Liver (tissue), 3 donors: ENCODE measurements around the gene CBY2.

Experiments used
- ATF3 ChIP-seq: IDR thresholded peaks from 2 replicates; pipeline ENCODE4 v1.6.1; 2016; ENCODE audit warnings: antibody characterized with exemption
- EGR1 ChIP-seq, 2 donors: IDR thresholded peaks; 2 replicates each; pipeline ENCODE4 v1.6.1; 2016 to 2018; ENCODE audit warnings: antibody characterized with exemption in 2 of 2, low read depth in 2 of 2
- FOXA1 ChIP-seq: IDR thresholded peaks from 2 replicates; pipeline ENCODE4 v1.6.1; 2016; ENCODE audit warnings: antibody characterized with exemption
- GABPA ChIP-seq, 2 donors: IDR thresholded peaks in 1 of 2; conservative IDR thresholded peaks in 1 of 2; 2 replicates each; pipeline ENCODE4 v1.6.1; 2016; ENCODE audit warnings: antibody characterized with exemption in 2 of 2, mild to moderate bottlenecking in 1 of 2, moderate library complexity in 1 of 2
- REST ChIP-seq: IDR thresholded peaks from 2 replicates; pipeline ENCODE4 v1.6.1; 2016; ENCODE audit warnings: antibody characterized with exemption, mild to moderate bottlenecking
- RXRA ChIP-seq, 2 donors: IDR thresholded peaks; 2 replicates each; pipeline ENCODE4 v1.6.1; 2017 to 2018; ENCODE audit warnings: antibody characterized with exemption in 2 of 2, mild to moderate bottlenecking in 1 of 2
- SP1 ChIP-seq: IDR thresholded peaks from 2 replicates; pipeline ENCODE4 v1.6.1; 2018; ENCODE audit warnings: antibody characterized with exemption, mild to moderate bottlenecking
- TF ChIP-seq, protein P1 (sequence below): fragments of 150-350 bp; IDR thresholded peaks from 2 replicates; pipeline ENCODE4 v1.5.1; 2017; ENCODE audit warnings: improper control_type of control experiment, low read depth, low read length; ENCODE audit not compliant: missing input control
- TF ChIP-seq, protein P2 (sequence below): IDR thresholded peaks from 2 replicates; pipeline ENCODE4 v1.6.1; 2016; ENCODE audit warnings: antibody characterized with exemption
- donor health status: healthy.
- donor health status: healthy.

- no peak for TF ChIP-seq FOXA1
- TF ChIP-seq, protein P1, sequence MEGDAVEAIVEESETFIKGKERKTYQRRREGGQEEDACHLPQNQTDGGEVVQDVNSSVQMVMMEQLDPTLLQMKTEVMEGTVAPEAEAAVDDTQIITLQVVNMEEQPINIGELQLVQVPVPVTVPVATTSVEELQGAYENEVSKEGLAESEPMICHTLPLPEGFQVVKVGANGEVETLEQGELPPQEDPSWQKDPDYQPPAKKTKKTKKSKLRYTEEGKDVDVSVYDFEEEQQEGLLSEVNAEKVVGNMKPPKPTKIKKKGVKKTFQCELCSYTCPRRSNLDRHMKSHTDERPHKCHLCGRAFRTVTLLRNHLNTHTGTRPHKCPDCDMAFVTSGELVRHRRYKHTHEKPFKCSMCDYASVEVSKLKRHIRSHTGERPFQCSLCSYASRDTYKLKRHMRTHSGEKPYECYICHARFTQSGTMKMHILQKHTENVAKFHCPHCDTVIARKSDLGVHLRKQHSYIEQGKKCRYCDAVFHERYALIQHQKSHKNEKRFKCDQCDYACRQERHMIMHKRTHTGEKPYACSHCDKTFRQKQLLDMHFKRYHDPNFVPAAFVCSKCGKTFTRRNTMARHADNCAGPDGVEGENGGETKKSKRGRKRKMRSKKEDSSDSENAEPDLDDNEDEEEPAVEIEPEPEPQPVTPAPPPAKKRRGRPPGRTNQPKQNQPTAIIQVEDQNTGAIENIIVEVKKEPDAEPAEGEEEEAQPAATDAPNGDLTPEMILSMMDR, result no peak
- TF ChIP-seq SP1, result no peak
- no peak for TF ChIP-seq ATF3
- TF ChIP-seq EGR1 (IDR thresholded peaks at IDR 0.05; ENCODE audit: low read depth in 2 of 2), result no peak
- no peak for TF ChIP-seq RXRA (IDR thresholded peaks at IDR 0.05)
- TF ChIP-seq, protein P2, sequence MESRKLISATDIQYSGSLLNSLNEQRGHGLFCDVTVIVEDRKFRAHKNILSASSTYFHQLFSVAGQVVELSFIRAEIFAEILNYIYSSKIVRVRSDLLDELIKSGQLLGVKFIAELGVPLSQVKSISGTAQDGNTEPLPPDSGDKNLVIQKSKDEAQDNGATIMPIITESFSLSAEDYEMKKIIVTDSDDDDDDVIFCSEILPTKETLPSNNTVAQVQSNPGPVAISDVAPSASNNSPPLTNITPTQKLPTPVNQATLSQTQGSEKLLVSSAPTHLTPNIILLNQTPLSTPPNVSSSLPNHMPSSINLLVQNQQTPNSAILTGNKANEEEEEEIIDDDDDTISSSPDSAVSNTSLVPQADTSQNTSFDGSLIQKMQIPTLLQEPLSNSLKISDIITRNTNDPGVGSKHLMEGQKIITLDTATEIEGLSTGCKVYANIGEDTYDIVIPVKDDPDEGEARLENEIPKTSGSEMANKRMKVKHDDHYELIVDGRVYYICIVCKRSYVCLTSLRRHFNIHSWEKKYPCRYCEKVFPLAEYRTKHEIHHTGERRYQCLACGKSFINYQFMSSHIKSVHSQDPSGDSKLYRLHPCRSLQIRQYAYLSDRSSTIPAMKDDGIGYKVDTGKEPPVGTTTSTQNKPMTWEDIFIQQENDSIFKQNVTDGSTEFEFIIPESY, result no peak
- TF ChIP-seq GABPA (IDR thresholded peaks at IDR 0.05 in 1 of 2, conservative IDR thresholded peaks at IDR 0.05 in 1 of 2), result no peak
- TF ChIP-seq REST, result no peak
Observed at GRCh38 chr13:45713106-45713690, 11.1 kb downstream of the CBY2 start.
